ENCODE data around the gene HIVEP2.
A peak's percentile ranks its signal among the peaks of the same experiment; 100 is the strongest.

HIVEP2 gene

DNA sequence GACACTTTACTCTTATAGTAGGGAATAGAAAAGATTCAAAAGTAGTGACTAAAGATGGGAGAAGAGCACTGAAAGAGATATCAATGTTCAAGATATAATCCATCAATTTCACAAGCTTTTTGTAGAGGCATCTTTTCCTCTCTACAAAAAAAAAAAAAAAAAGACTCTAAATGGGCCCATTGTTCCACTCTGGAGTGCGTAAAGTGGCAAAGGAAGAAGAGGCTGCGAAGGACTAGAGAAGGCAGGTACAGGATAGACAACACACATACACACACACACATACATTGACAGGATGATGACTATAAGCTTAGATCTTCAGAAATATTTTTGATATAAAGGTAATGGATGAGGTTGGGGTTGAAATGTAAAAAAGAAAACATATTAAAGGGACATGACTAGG lies 157.6 kb downstream of the HIVEP2 start:
- no peaks in the 10 kb centered on the region for H3K9me3 ChIP-seq (ENCODE audit: control insufficient read depth, low read length)
- no peak for DNase-seq (ENCODE audit: low read depth)
- no peaks in the 10 kb centered on the region for H3K27me3 ChIP-seq (replicated peaks; ENCODE audit: control insufficient read depth, insufficient read depth, low read length)
- H3K9ac ChIP-seq (ENCODE audit: low read length) = no peak overlapping the region
- H3K4me3 ChIP-seq (ENCODE audit: low read length) = no peak overlapping the region
- peaks cover 15% of the 10 kb centered on the region for H3K4me1 ChIP-seq (ENCODE audit: control insufficient read depth, insufficient read depth, low read length)
- H3K36me3 ChIP-seq (ENCODE audit: control insufficient read depth, insufficient read depth, low read length, severe bottlenecking) = no peaks in the 10 kb centered on the region

DNA sequence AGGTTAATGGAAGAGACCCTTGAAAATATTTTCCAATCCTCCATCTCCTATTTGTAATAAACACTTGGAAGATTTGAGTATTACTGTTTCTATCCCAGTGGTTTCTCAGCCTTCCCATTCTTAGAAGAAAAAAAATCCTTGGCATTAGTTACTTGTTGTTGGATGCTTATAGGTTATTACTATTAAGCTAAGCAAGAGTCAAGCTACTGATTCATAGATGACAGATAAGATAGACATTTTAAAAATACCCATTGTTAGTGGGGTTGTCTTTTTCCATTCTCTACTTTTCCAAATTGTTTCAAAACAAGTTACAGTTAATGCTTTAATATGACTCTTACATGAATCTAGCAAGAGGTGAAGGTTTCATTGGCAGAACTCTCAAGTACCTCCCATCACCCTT lies 158.5 kb downstream of the HIVEP2 start:
- no peaks in the 10 kb centered on the region for H3K9me3 ChIP-seq (ENCODE audit: control insufficient read depth, low read length)
- H3K4me1 ChIP-seq (ENCODE audit: control insufficient read depth, insufficient read depth, low read length) = peaks cover 15% of the 10 kb centered on the region

DNA sequence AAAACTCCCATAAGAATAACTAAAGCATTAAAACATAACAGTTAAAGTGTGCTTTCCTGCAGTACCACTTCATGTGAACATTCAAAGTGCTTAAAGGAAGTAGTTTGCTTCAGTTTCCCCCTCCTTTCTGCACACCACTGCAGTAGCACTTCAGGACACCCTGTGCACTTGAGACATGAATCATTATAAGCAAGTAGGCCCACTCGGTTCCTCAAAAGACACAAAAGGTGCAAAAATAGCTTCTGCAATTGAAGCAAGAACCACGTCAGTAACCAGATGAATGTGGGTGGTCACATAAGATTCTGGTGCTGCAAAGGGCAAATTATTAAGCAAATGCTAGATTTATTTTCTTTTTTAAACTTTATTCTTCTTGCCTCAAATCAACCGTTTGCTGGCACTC lies 160.6 kb downstream of the HIVEP2 start:
- no peak for DNase-seq (ENCODE audit: low read depth)
- Histone ChIP-seq H3K9me3 (ENCODE audit: control insufficient read depth, low read length) (no peaks in the 10 kb centered on the region), H3K36me3 (ENCODE audit: control insufficient read depth, insufficient read depth, low read length, severe bottlenecking) (no peaks in the 10 kb centered on the region), H3K4me3 (ENCODE audit: low read length) (no peak overlapping the region), H3K27me3 (replicated peaks; ENCODE audit: control insufficient read depth, insufficient read depth, low read length) (no peaks in the 10 kb centered on the region), H3K4me1 (ENCODE audit: control insufficient read depth, insufficient read depth, low read length) (peaks cover 15% of the 10 kb centered on the region), H3K9ac (ENCODE audit: low read length) (no peak overlapping the region)

More for the DNA sequence above, 158.5 kb downstream of the HIVEP2 start:
- H3K27me3 ChIP-seq (replicated peaks; ENCODE audit: control insufficient read depth, insufficient read depth, low read length) = no peaks in the 10 kb centered on the region
- no peaks in the 10 kb centered on the region for H3K36me3 ChIP-seq (ENCODE audit: control insufficient read depth, insufficient read depth, low read length, severe bottlenecking)
- no peak overlapping the region for H3K9ac ChIP-seq (ENCODE audit: low read length)
- DNase-seq (ENCODE audit: low read depth) = no peak
- no peak overlapping the region for H3K4me3 ChIP-seq (ENCODE audit: low read length)

DNA sequence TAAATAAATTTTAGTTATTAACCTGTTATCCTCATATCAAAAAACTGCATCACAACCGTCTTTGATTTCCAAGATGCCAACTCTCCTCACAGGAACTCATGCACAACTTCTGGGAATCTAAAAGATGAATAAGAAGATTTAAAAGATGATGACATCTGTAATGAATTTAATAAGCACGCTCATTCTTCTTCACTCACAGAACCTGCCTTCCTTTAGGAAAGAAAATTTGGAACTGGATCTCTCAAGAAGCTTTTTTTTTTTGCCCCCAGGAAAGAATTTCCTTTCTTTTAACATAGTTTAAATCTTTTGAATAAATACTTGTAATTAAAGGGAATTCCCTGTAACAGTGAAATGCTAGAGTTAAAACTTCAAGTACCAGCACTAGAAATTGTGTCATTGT lies 161.5 kb downstream of the HIVEP2 start:
- Histone ChIP-seq H3K4me1 (ENCODE audit: control insufficient read depth, insufficient read depth, low read length) (peaks cover 15% of the 10 kb centered on the region), H3K9ac (ENCODE audit: low read length) (no peak overlapping the region), H3K27me3 (replicated peaks; ENCODE audit: control insufficient read depth, insufficient read depth, low read length) (no peaks in the 10 kb centered on the region), H3K9me3 (ENCODE audit: control insufficient read depth, low read length) (no peaks in the 10 kb centered on the region), H3K36me3 (ENCODE audit: control insufficient read depth, insufficient read depth, low read length, severe bottlenecking) (no peaks in the 10 kb centered on the region), H3K4me3 (ENCODE audit: low read length) (no peak overlapping the region)
- DNase-seq (ENCODE audit: low read depth) = peak; percentile 45

DNA sequence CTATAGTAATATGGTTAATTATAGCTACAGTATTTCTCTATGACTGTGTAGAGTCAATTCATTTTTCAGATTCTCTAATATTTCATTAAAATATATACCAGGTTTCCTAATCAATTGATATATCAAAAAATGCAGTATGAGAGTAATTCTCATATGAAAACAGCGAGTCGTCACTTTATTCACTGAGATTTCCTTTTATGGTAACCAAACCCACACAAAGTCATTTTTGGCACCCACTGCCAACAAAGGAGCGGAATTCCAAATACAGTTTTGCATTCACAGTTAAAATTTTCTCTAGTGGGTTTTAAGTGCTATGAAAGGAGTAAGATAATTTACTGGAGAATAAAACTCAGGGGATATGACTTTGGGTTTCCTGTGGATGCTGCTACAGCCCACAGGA lies 163.8 kb downstream of the HIVEP2 start:
- no peak overlapping the region for H3K9ac ChIP-seq (ENCODE audit: low read length)
- no peaks in the 10 kb centered on the region for H3K27me3 ChIP-seq (replicated peaks; ENCODE audit: control insufficient read depth, insufficient read depth, low read length)
- no peak for DNase-seq (ENCODE audit: low read depth)
- H3K4me3 ChIP-seq (ENCODE audit: low read length) = no peak overlapping the region
- H3K9me3 ChIP-seq (ENCODE audit: control insufficient read depth, low read length) = no peaks in the 10 kb centered on the region
- H3K4me1 ChIP-seq (ENCODE audit: control insufficient read depth, insufficient read depth, low read length) = peaks cover 9% of the 10 kb centered on the region
- H3K36me3 ChIP-seq (ENCODE audit: control insufficient read depth, insufficient read depth, low read length, severe bottlenecking) = no peaks in the 10 kb centered on the region

DNA sequence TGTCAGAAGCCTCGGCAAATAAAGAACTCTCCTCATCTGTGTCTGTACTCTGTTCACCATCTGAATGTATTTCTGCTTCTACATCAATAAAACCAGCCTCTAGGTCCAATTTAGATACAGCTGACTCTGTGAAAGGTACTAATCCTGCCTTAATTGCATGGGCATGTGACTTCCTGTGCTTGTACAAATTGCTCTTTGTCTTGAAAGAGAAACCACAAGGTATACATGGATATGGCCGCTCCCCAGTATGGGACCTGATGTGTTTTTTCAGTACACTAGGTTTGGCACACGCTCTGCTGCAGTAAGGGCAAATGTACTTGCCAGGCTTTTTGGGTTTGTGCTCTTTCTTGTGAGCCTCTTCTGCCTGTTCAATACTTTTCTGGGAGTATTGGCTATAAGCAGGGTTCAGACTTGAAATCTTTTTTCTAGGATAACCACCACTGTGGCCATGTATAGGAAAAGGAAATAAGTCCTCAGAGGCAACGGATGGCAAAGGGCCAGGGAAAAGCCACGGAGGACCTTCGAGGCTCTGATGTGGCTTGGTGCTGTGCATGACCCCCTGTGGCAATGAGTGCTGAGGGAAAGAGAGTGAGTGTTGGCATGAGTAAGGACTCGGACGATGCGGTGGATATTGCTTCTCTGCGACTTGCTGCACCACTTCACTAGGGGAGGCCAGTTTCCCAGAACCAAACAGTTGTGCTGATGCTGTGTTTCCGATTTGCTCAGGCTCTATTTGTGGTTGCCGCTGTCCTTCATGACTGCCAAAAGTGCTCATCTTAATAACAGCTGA lies 170.9 kb downstream of the HIVEP2 start:
- H3K4me1 ChIP-seq (ENCODE audit: control insufficient read depth, insufficient read depth, low read length) = no peaks in the 10 kb centered on the region
- no peak overlapping the region for H3K4me3 ChIP-seq (ENCODE audit: low read length)
- H3K36me3 ChIP-seq (ENCODE audit: control insufficient read depth, insufficient read depth, low read length, severe bottlenecking) = peaks cover 54% of the 10 kb centered on the region
- DNase-seq (ENCODE audit: low read depth) = no peak
- no peaks in the 10 kb centered on the region for H3K9me3 ChIP-seq (ENCODE audit: control insufficient read depth, low read length)
- H3K27me3 ChIP-seq (replicated peaks; ENCODE audit: control insufficient read depth, insufficient read depth, low read length) = no peaks in the 10 kb centered on the region
- no peak overlapping the region for H3K9ac ChIP-seq (ENCODE audit: low read length)

DNA sequence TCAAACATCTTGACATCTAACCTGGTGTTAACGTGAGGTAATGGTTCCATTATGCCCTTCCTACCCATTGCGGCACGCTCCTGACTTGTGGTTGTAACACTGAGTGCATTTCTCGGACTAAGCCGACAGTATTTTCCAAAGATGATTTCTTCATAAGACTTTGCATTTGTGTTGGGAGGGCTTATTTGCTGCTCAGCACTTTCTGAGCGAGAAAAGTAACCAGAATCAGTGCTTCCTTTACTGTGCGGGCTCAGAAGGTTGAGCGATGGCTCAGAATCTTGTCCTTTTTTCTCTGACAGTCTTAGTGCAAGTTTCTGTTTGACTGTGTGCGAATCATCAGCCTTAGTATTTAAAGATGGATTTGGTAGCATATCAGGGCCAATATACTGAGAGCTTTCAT lies 171.7 kb downstream of the HIVEP2 start:
- Histone ChIP-seq H3K36me3 (ENCODE audit: control insufficient read depth, insufficient read depth, low read length, severe bottlenecking) (peaks cover 54% of the 10 kb centered on the region), H3K4me1 (ENCODE audit: control insufficient read depth, insufficient read depth, low read length) (no peaks in the 10 kb centered on the region), H3K27me3 (replicated peaks; ENCODE audit: control insufficient read depth, insufficient read depth, low read length) (no peaks in the 10 kb centered on the region), H3K9ac (ENCODE audit: low read length) (no peak overlapping the region), H3K9me3 (ENCODE audit: control insufficient read depth, low read length) (no peaks in the 10 kb centered on the region), H3K4me3 (ENCODE audit: low read length) (no peak overlapping the region)
- no peak for DNase-seq (ENCODE audit: low read depth)

DNA sequence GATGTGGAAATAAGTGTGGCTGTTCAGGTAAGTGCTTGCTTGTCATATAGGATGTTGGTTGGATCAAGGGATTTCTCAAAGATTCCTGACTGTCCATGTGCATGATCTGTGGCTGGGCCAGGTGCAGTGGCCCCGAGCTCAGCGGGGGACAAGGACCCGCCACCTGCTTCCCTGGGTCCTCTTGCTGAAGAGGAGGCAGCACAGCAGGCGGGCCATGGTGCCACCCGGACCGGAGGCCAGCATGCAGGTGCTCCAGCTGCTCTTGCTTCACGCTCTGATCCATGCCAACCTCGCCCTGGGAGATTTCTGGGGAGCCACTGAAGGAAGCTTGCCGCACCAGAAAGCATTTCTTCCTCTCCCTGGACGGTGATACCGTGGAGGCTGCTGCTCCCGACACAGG lies 173.8 kb downstream of the HIVEP2 start:
- Histone ChIP-seq H3K9me3 (ENCODE audit: control insufficient read depth, low read length) (no peaks in the 10 kb centered on the region), H3K27me3 (replicated peaks; ENCODE audit: control insufficient read depth, insufficient read depth, low read length) (no peaks in the 10 kb centered on the region), H3K36me3 (ENCODE audit: control insufficient read depth, insufficient read depth, low read length, severe bottlenecking) (peaks cover 63% of the 10 kb centered on the region), H3K9ac (ENCODE audit: low read length) (no peak overlapping the region), H3K4me3 (ENCODE audit: low read length) (no peak overlapping the region), H3K4me1 (ENCODE audit: control insufficient read depth, insufficient read depth, low read length) (no peaks in the 10 kb centered on the region)
- DNase-seq (ENCODE audit: low read depth) = no peak

DNA sequence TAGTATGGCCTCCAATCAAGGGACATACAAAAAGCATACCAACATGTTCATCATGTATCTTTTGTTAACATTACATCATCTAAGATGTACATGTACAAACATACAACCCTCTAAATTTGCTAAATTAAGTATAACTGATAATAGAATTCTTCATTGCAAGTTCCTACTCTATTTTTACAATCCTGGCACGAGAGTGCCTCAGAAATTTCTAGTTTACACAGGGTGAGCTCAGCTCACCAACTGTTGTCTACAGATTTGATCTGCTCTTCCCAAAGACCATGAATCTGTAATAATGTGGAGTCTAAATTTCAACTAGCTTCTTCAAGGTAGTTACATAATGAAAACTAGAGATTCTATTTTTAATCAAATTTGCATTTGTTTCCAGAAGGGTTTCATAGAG lies 179.7 kb downstream of the HIVEP2 start:
- no peak for DNase-seq (ENCODE audit: low read depth)
- Histone ChIP-seq H3K36me3 (ENCODE audit: control insufficient read depth, insufficient read depth, low read length, severe bottlenecking) (peaks cover 32% of the 10 kb centered on the region), H3K9ac (ENCODE audit: low read length) (no peak overlapping the region), H3K27me3 (replicated peaks; ENCODE audit: control insufficient read depth, insufficient read depth, low read length) (no peaks in the 10 kb centered on the region), H3K4me1 (ENCODE audit: control insufficient read depth, insufficient read depth, low read length) (peaks cover 11% of the 10 kb centered on the region), H3K4me3 (ENCODE audit: low read length) (no peak overlapping the region), H3K9me3 (ENCODE audit: control insufficient read depth, low read length) (no peaks in the 10 kb centered on the region)

DNA sequence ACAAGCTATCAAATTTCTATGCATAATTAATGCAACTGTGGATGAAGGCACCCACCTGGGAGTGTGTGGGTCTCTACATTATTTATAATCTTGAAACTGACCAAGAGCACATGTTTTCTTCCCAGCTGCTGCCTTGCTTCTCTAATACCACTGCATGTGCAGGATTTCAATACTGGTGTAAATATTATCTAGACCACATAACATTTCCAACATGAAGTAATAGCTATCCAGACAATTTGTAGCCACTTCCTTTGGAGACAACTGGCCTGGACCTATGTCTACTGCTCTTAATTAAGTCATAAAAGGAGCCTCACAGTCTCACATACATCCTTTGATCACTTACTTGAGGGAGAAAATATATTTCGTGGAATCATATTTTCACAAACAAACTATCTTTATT lies 180.7 kb downstream of the HIVEP2 start:
- no peak overlapping the region for H3K4me3 ChIP-seq (ENCODE audit: low read length)
- H3K9me3 ChIP-seq (ENCODE audit: control insufficient read depth, low read length) = no peaks in the 10 kb centered on the region
- peaks cover 16% of the 10 kb centered on the region for H3K4me1 ChIP-seq (ENCODE audit: control insufficient read depth, insufficient read depth, low read length)
- H3K27me3 ChIP-seq (replicated peaks; ENCODE audit: control insufficient read depth, insufficient read depth, low read length) = no peaks in the 10 kb centered on the region
- no peak for DNase-seq (ENCODE audit: low read depth)
- peaks cover 32% of the 10 kb centered on the region for H3K36me3 ChIP-seq (ENCODE audit: control insufficient read depth, insufficient read depth, low read length, severe bottlenecking)
- no peak overlapping the region for H3K9ac ChIP-seq (ENCODE audit: low read length)

DNA sequence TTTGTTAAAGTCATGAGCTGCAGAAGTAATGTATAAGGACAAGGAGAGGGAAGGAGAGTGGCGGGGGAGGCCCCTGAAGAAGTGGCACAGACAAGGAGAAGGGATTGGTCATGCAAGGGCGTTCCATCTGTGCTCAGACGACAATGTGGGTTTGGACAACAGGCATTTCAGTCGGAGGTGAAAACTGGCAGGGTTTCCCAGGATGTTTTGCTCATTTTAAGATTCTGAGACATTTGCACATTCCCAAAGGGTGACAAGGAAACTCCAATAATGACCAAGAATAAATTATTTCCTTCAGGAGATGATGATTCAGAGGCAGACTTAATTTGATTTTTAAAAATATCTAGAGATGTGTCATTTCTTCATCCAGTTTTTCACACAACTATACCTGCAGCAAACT lies 181.8 kb downstream of the HIVEP2 start:
- peak; percentile 19 for DNase-seq (ENCODE audit: low read depth)
- Histone ChIP-seq H3K4me1 (ENCODE audit: control insufficient read depth, insufficient read depth, low read length) (peaks cover 16% of the 10 kb centered on the region), H3K9ac (ENCODE audit: low read length) (no peak overlapping the region), H3K36me3 (ENCODE audit: control insufficient read depth, insufficient read depth, low read length, severe bottlenecking) (peaks cover 37% of the 10 kb centered on the region), H3K27me3 (replicated peaks; ENCODE audit: control insufficient read depth, insufficient read depth, low read length) (no peaks in the 10 kb centered on the region), H3K9me3 (ENCODE audit: control insufficient read depth, low read length) (no peaks in the 10 kb centered on the region), H3K4me3 (ENCODE audit: low read length) (no peak overlapping the region)

DNA sequence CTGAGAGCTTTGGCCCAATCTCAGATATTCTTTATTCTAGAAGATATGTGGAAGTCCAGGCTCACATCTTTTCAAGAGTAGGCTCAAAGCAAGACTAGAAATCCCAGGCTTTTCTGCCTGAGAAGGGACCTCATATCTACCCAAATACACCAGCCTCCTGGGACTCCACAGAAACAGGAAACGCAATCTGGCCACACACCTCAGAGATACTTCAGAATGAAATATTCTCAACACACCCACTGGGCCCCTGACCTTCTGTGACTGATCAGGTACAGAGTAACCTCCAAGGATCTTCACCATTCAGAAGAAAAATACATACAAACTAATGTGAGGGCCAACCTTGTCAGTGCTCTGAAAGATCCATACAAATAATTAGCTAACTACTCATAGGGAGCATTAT lies 183.2 kb downstream of the HIVEP2 start:
- H3K27me3 ChIP-seq (replicated peaks; ENCODE audit: control insufficient read depth, insufficient read depth, low read length) = no peaks in the 10 kb centered on the region
- peaks cover 34% of the 10 kb centered on the region for H3K36me3 ChIP-seq (ENCODE audit: control insufficient read depth, insufficient read depth, low read length, severe bottlenecking)
- no peak for DNase-seq (ENCODE audit: low read depth)

More for the DNA sequence above, 183.2 kb downstream of the HIVEP2 start:
- H3K9ac ChIP-seq (ENCODE audit: low read length) = no peak overlapping the region
- H3K4me3 ChIP-seq (ENCODE audit: low read length) = no peak overlapping the region
- H3K9me3 ChIP-seq (ENCODE audit: control insufficient read depth, low read length) = no peaks in the 10 kb centered on the region
- peaks cover 16% of the 10 kb centered on the region for H3K4me1 ChIP-seq (ENCODE audit: control insufficient read depth, insufficient read depth, low read length)
